Measurements from ENCODE around the gene TNK1.
"Not testable (repeated sequence)": the region's sequence is repeated elsewhere in the genome, so short reads cannot be mapped to it uniquely, and the experiment has no call there.

The TNK1 gene

GRCh38 chr17:7355053-7355452, 25.8 kb upstream of the TNK1 start, which contains the start of gene TMEM95:
TSS of gene TMEM95 (plus strand) at chr17:7355156. CDS start at chr17:7355205, 49 bp downstream.
- DNase-seq (ENCODE audit: low read depth) = no peak

GRCh38 chr17:7355573-7355972, 25.3 kb upstream of the TNK1 start:
- no peak for DNase-seq (ENCODE audit: low read depth)

GRCh38 chr17:7356072-7356549, 24.8 kb upstream of the TNK1 start:
- peak; percentile 74 for DNase-seq (ENCODE audit: low read depth)

- no peak for DNase-seq (ENCODE audit: low read depth)
Observed at GRCh38 chr17:7356756-7357155, 24.1 kb upstream of the TNK1 start.

GRCh38 chr17:7357381-7357780, 23.5 kb upstream of the TNK1 start:
- DNase-seq (ENCODE audit: low read depth) = no peak

- DNase-seq (ENCODE audit: low read depth) = no peak
Observed at GRCh38 chr17:7361906-7362305, 19.0 kb upstream of the TNK1 start.

- DNase-seq (ENCODE audit: low read depth) = no peak
Observed at GRCh38 chr17:7363311-7363710, 17.6 kb upstream of the TNK1 start.

- DNase-seq (ENCODE audit: low read depth) = not testable (repeated sequence)
Observed at GRCh38 chr17:7365963-7366362, 14.9 kb upstream of the TNK1 start.

GRCh38 chr17:7367083-7367482, 13.8 kb upstream of the TNK1 start:
- DNase-seq (ENCODE audit: low read depth) = no peak

GRCh38 chr17:7367918-7368598, 12.8 kb upstream of the TNK1 start:
- DNase-seq (ENCODE audit: low read depth) = no peak

GRCh38 chr17:7368599-7368994, 12.3 kb upstream of the TNK1 start:
- DNase-seq (ENCODE audit: low read depth) = not testable (repeated sequence)

GRCh38 chr17:7369825-7370224, 11.1 kb upstream of the TNK1 start:
- DNase-seq (ENCODE audit: low read depth) = no peak

GRCh38 chr17:7370853-7371252, 10.0 kb upstream of the TNK1 start:
- no peak for DNase-seq (ENCODE audit: low read depth)

GRCh38 chr17:7374353-7374752, 6.5 kb upstream of the TNK1 start:
- no peak for DNase-seq (ENCODE audit: low read depth)

GRCh38 chr17:7379134-7379533, 1.8 kb upstream of the TNK1 start:
- DNase-seq (ENCODE audit: low read depth) = no peak

- no peak for DNase-seq (ENCODE audit: low read depth)
Observed at GRCh38 chr17:7380321-7380720, 568 bp upstream of the TNK1 start.

- DNase-seq (ENCODE audit: low read depth) = no peak
Observed at GRCh38 chr17:7382901-7383300, 2.0 kb downstream of the TNK1 start.

- DNase-seq (ENCODE audit: low read depth) = no peak
Observed at GRCh38 chr17:7383371-7383741, 2.5 kb downstream of the TNK1 start.

- DNase-seq (ENCODE audit: low read depth) = peak; percentile 36
Observed at GRCh38 chr17:7383742-7384488, 3.0 kb downstream of the TNK1 start.

- DNase-seq (ENCODE audit: low read depth) = no peak
Observed at GRCh38 chr17:7384489-7385081, 3.7 kb downstream of the TNK1 start.

GRCh38 chr17:7388856-7389255, 8.0 kb downstream of the TNK1 start:
- no peak for DNase-seq (ENCODE audit: low read depth)

- no peak for DNase-seq (ENCODE audit: low read depth)
Observed at GRCh38 chr17:7389924-7390910, 9.3 kb downstream of the TNK1 start.
